ENCODE data around the gene KRT13. TPM values are rescaled to one million over a fixed set of nuclear protein-coding genes. Genes with fewer than 3 reads are reported as not detected.

The KRT13 gene
- total and polyA plus RNA-seq, 8 donors, result 0.17 to 29.1 (median 0.48) TPM; not detected in 2

GRCh38 chr17:41512546-41513167 lies 7.2 kb upstream of the KRT13 start:
- DNase-seq (peak in 1 of 4 donors; percentile 39), ATAC-seq (no peak)
- H3K4me3 ChIP-seq, result no peak overlapping the region
- H3K4me1 ChIP-seq, result no peaks in the 10 kb centered on the region
- H3K9me3 ChIP-seq, result no peaks in the 10 kb centered on the region
- H3K27ac ChIP-seq, result no peak overlapping the region
- peaks cover 0 to 19% of the 10 kb centered on the region in 2 donors for H3K27me3 ChIP-seq
- intact Hi-C loops (cut with DNase I), result no loop called here
- H3K36me3 ChIP-seq, result no peaks in the 10 kb centered on the region
- TF ChIP-seq CTCF (IDR thresholded peaks at IDR 0.05), result no peak

GRCh38 chr17:41511716-41512115 lies 6.3 kb upstream of the KRT13 start:
- Histone ChIP-seq H3K27me3 (peaks cover 0 to 19% of the 10 kb centered on the region in 2 donors), H3K27ac (no peak overlapping the region), H3K4me3 (no peak overlapping the region), H3K4me1 (no peaks in the 10 kb centered on the region), H3K36me3 (no peaks in the 10 kb centered on the region), H3K9me3 (no peaks in the 10 kb centered on the region)
- no peak for TF ChIP-seq CTCF (IDR thresholded peaks at IDR 0.05)
- peak in 1 of 4 donors; percentile 37 for DNase-seq
- no peak for ATAC-seq
- intact Hi-C loops (cut with DNase I), result no loop called here

GRCh38 chr17:41511116-41511515 lies 5.7 kb upstream of the KRT13 start:
- Histone ChIP-seq H3K4me1 (no peaks in the 10 kb centered on the region), H3K27me3 (peaks cover 0 to 19% of the 10 kb centered on the region in 2 donors), H3K9me3 (no peaks in the 10 kb centered on the region), H3K4me3 (no peak overlapping the region), H3K36me3 (no peaks in the 10 kb centered on the region), H3K27ac (no peak overlapping the region)
- ATAC-seq (peak; percentile 80), DNase-seq (peak in 1 of 4 donors; percentile 31)
- TF ChIP-seq CTCF (IDR thresholded peaks at IDR 0.05), result no peak
- intact Hi-C loops (cut with DNase I), result no loop called here

GRCh38 chr17:41510251-41511065 lies 5.0 kb upstream of the KRT13 start:
- intact Hi-C loops (cut with DNase I), result no loop called here
- no peak for TF ChIP-seq CTCF (IDR thresholded peaks at IDR 0.05)
- H3K36me3 ChIP-seq, result no peaks in the 10 kb centered on the region
- H3K4me3 ChIP-seq, result no peak overlapping the region
- H3K27ac ChIP-seq, result no peak overlapping the region
- no peaks in the 10 kb centered on the region for H3K9me3 ChIP-seq
- DNase-seq (no peak), ATAC-seq (peak; percentile 3)
- H3K27me3 ChIP-seq, result peaks cover 0 to 15% of the 10 kb centered on the region in 2 donors
- no peaks in the 10 kb centered on the region for H3K4me1 ChIP-seq

- ATAC-seq, result no peak
- Histone ChIP-seq H3K27ac (no peak overlapping the region), H3K4me3 (no peak overlapping the region), H3K4me1 (no peaks in the 10 kb centered on the region), H3K27me3 (peaks cover 0 to 12% of the 10 kb centered on the region in 2 donors), H3K9me3 (no peaks in the 10 kb centered on the region), H3K36me3 (no peaks in the 10 kb centered on the region)
- intact Hi-C loops (cut with DNase I), result no loop called here
- peak in 1 of 4 donors; percentile 40 for DNase-seq
- TF ChIP-seq CTCF (IDR thresholded peaks at IDR 0.05), result no peak
Measured at GRCh38 chr17:41507315-41507880, 2.0 kb upstream of the KRT13 start.
